GM19438 (cell line): ENCODE measurements around the gene RHBDF1.
A peak's percentile ranks its signal among the peaks of the same experiment; 100 is the strongest.
"Not testable (repeated sequence)": the region's sequence is repeated elsewhere in the genome, so short reads cannot be mapped to it uniquely, and the experiment has no call there.

Experiments
- ATAC-seq: cut with Tn5 transposase; IDR thresholded peaks from one replicate; pipeline ENCODE4 v1.9.1; 2021; ENCODE audit warnings: low read depth; ENCODE audit not compliant: unreplicated experiment

RHBDF1 gene

GRCh38 chr16:61879-62281, 10.6 kb downstream of the RHBDF1 start:
- ATAC-seq: no peak

GRCh38 chr16:60929-61878, 11.2 kb downstream of the RHBDF1 start:
- ATAC-seq: no peak

DNA sequence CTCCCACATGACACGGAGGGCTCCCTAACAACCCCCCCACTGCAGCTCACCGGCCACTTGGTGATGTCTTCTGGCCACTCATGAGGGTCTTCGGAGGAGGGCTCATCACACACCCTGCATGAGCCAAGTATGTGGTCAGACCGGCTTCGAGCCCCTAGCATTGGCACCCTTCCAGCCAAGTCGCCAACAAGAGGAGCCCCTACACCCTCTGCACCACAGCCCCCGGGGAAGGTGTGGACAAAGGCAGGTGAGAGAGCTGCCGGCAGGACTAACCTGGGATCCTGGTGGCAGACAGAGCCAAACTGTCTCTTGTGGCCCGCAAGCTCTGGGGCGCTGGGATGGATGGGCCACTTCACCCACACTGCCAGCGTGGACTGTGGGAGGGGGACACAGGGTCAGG, 12.3 kb downstream of the RHBDF1 start:
- ATAC-seq: no peak

DNA sequence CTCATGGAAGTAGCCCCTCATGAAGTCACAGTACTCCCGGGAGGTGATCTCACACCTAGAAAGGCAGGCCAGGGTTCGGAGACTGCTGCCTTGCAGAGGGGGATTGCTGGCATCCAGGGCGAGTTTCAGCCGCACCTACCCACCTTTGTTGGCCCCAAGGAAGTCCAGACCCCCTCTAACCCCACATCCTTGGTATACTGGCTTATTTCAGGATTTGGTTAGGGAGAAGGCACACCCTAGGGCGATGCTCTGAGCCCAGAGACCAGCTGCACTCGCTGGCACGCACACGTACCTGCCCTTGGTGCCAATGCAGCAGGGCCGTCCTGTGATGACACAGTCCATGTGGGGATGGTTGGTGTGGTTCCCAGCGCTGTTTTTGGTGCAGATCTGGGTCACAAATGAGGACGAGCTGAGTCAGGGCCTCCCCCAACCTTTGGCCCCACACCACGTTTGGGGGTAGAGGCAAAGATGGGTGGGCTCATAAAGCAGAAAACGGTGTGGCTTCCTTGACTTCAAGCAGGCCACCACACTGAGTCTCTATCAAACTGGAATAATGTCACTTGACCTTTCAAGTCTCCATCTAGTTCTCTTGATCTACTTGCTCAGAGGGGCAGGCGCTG, 12.9 kb downstream of the RHBDF1 start:
- no peak for ATAC-seq

DNA sequence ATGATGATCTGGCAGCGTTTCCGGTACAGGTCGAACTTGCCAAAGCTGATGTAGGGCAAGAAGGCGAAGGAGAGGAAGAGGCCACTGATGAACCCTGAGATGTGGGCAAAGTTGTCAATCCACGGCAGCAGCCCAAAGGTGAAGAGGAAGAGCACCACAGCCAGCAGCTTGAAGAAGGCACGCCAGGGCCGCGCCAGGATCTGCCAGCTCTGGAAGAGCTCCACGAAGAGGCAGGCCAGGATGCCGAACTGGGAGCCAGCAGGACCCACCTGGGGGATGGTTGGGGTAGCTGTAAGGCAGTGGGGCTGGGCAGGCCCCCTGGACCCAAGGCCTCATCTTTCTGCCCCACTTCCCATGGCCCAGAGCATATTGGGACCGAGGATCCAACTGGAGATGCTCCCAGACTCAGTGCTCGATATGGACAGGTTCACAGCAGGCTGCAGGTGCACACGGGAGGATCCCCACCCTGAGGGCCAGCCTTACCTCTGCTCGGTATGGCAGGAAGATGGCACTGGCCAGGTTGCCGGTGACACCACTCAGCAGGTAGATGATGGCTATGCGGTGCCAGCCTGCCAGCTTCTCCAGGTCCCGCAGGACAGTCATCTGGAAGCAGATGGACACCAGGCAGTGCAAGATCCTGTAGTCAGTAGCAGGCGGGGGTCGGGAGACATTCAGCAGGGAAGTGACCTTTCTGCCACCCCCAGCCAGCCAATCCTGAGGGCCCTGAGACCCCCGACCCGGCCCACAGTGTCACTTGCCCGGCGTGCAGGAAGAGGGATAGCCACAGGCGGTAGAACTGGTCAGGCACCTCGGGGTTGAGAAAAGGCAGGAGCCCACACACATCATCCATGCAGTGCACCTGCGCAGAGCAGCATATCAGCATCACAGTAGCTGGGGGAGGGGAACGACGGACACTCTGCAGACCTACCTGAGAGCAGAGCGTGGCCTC, 13.7 kb downstream of the RHBDF1 start:
- ATAC-seq: no peak

- ATAC-seq: no peak
Observed at GRCh38 chr16:57711-58110, 14.7 kb downstream of the RHBDF1 start.

DNA sequence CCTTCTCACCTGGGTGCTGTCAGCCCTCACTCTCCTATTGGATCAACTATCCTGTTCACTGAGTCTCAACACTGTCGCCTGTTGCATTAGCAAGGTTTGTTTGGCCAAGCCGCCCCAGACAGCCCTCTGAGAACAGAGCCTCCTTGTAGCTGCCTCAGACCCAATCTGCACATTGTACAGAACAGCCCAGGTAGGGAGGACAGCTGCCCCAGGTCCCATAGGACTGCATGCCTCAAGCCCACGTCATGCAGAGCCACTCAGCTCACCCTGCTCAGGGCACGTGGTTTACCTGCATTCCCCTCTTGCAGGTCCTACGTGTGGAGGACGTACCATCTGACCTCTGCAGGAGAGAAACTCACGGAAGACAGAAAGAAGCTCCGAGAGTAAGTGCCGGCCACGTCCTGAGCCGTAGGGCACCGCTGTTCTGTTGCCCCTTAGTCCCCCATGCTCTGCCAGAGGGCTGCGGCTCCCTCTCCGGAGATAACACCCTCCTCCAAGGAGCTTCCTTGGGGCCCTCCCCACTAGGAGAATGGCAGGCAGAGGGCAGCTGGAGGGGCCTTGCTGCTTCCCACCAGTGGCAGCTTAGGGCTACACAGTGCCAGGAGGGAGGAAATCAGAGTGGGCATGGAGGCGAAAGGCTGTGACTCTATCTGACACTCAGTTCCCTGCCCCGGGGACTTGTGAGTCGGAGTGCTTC, 16.1 kb downstream of the RHBDF1 start:
- no peak for ATAC-seq

DNA sequence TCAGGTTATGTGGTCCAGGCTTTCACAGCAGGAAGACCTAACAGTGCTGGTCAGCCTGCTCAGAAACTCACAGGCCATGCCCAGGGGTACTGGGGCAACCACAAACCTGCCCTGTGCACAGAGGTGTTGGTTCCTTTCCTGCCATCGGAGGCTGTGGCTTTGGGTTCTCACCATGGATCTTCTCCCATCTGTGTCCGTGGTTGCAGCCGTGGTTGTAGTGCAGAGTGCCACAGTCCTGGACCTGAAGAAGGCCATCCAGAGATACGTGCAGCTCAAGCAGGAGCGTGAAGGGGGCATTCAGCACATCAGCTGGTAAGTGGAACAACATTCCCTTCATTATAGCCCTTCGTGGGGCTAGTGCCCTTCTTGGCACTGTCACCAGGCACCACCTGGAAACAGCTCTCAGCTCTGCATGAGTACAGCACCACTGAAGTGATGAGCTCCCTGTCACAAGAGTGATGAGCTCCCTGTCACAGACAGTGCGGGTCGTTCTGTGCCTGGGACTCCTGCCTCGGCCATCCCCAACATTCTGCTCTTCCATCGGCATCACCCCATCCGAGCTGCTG, 16.8 kb downstream of the RHBDF1 start:
- ATAC-seq: no peak

DNA sequence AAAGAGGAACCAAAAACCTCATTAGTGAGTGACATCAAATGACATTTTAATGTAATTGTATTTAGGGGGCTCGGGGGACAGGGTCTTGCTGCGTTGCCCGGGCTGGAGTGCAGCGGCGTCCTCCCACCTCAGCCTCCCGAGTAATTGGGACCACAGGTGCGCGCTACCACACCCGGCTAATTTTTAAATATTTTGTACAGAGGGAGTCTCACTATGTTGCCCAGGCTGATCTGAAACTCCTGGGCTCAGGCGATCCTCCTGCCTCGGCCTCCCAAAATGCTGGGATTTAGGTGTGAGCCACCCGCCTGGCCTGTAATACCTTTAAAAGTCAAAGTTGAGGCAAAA, 18.2 kb downstream of the RHBDF1 start:
- no peak for ATAC-seq

DNA sequence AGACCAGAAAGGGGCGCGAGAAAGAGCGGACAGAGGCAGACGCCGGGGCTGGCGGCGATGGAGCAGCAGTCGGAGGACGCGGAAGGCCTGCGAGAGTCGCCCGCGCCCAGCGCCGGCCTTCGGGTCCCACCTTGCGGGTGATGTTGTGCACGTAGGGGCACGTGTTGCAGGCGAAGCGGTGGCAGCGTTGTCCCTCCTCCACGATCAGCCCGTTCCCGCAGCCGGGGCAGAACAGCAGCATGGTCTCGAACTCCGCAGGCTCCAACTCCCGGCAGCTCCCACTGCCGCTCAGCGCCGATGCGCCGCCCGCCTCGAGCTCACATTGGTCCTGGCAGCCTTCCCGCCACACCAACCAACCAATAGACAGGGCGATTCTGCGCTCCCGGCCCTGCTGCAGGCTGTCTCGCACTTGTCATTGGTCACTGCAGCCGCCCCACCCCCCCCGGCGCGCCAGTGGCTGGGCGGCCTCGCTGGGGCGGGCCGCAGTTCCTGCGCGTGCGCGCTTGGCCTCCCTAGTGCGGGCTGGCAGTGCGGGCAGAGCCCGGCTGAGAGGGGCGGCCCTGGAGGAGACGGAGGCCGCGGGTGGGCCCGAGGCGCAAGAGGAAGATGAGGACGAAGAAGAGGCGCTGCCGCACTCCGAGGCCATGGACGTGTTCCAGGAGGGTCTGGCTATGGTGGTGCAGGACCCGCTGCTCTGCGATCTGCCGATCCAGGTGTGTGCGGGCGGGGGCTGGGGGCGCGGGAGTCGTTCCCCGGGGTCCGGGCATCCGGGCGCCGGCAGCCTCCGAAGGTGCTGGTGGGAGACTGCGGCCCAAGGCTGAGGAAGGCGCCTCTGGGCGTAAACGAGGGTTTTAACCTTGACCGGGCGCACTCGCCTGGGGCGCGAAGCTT, 18.8 kb downstream of the RHBDF1 start, which contains the start of the genes POLR3K and SNRNP25:
TSS of gene POLR3K (minus strand) at position 263 of the 891 bp plus-strand sequence. CDS start at position 241, 22 bp downstream.
TSS of gene SNRNP25 (plus strand) at position 483 of the 891 bp plus-strand sequence. CDS start at position 672, 189 bp downstream.
- peak; percentile 89 for ATAC-seq

GRCh38 chr16:50769-51591, 21.5 kb downstream of the RHBDF1 start:
- ATAC-seq: no peak

GRCh38 chr16:47234-47633, 25.2 kb downstream of the RHBDF1 start:
- no peak for ATAC-seq

- ATAC-seq: not testable (repeated sequence)
Observed at GRCh38 chr16:46510-46909, 25.9 kb downstream of the RHBDF1 start.

GRCh38 chr16:45454-45853, 27.0 kb downstream of the RHBDF1 start:
- no peak for ATAC-seq

DNA sequence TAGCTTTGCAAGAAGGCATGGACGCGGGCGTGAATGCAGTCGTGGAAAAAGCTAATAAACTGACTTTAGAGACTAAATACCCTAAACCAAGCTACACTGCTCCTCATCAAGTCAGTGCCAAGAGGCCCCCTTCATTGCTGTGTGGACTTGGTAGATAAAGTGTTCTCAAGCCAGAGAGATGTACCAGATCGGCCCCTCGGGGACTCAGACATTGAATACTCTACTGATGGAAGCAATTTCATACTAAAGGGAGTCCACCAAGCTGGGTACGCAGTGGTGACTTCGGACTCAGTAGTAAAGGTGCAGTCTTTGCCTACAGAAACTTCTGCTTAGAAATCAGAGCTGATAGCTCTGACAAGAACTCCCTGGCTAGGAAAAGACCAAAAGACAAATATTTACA, 27.8 kb downstream of the RHBDF1 start:
- ATAC-seq: no peak

- no peak for ATAC-seq
Observed at GRCh38 chr16:43294-43693, 29.1 kb downstream of the RHBDF1 start.

DNA sequence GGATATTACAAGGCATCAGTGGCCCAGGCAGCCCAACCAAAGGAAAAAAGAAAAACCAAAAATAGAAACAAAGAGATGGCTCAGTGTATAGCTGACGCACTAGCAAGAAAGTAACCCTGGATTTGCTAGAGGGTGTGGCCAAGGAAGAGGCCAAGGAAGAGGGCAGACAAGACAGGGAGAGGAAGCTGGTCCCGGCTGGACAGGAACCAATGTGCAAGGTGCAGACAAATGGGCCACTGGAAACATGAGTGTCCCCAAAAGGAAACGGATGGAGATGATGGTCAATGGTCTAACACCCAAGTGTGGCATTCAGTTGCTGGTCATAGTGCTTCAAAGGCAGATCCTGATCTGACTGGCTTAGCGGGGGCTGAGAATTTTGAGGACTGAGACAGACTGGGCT, 29.7 kb downstream of the RHBDF1 start:
- ATAC-seq: no peak

DNA sequence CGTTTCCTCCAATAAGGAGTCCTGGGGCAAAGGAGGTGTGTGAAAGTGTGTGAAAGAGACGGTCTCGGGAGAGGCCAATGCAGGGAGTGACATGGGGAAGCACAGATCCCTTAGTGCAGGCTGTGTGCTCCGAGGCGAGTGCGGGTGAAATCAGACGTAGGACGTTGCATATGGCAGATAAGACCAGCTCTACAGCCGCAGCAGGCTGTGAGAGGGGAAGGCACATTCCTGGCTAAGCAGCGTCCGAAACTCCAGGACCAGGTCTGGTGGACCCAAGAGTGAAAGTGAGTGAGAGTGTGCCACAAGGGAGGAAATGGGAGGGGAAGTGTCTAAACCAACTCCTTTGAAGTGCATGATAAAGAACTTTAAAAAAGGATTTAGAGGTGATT, 30.4 kb downstream of the RHBDF1 start:
- ATAC-seq: no peak
